H1 (cell line): ENCODE data around the gene FAM43B. TPM values are rescaled to one million over a fixed set of nuclear protein-coding genes. Genes with fewer than 3 reads are reported as not detected.

Experiments used
- CTCF ChIA-PET: fragments of 300-600 bp; sonication (Branson Sonifier 250); formaldehyde crosslinking; loops from one replicate; lab custom pipeline; 2021; ENCODE audit not compliant: partially characterized antibody; lab: Charles Lee
- POLR2A ChIA-PET: fragments of 300-600 bp; sonication (Branson Sonifier 250); formaldehyde crosslinking; loops from one replicate; lab custom pipeline; 2021; ENCODE audit warnings: inconsistent platforms; ENCODE audit not compliant: partially characterized antibody; lab: Charles Lee
- DNase-seq, 2 experiments: peaks; one replicate each; pipeline versions ENCODE4 v3.0.0 to v3.0.0-alpha.2; 2010 to 2022; ENCODE audit warnings: low spot score in 2 of 2, low read depth in 1 of 2, mixed read lengths in 1 of 2
- FAIRE-seq: peaks from 2 replicates; lab custom pipeline; 2011; peaks lifted over from hg19 to GRCh38; lab: Jason Lieb, UNC
- H2AFZ ChIP-seq: 2 replicates; pipeline ENCODE4 v1.8.1; 2012; ENCODE audit warnings: low read length, inconsistent platforms
- H2AK5ac ChIP-seq: 2 replicates; pipeline ENCODE4 v1.6.1; 2013; ENCODE audit warnings: low read depth, low read length
- H2BK120ac ChIP-seq: replicated peaks from 2 replicates; pipeline ENCODE3; 2013; ENCODE audit warnings: low read depth, low read length, inconsistent platforms
- H2BK12ac ChIP-seq: 2 replicates; pipeline ENCODE4 v1.6.1; 2013; ENCODE audit warnings: low read depth, low read length
- H2BK15ac ChIP-seq: 2 replicates; pipeline ENCODE4 v1.6.1; 2013; ENCODE audit warnings: low read length
- H2BK20ac ChIP-seq: 2 replicates; pipeline ENCODE4 v1.6.1; 2013; ENCODE audit warnings: low read length
- H2BK5ac ChIP-seq: 2 replicates; pipeline ENCODE4 v1.6.1; 2013; ENCODE audit warnings: low read depth, low read length
- H3K14ac ChIP-seq: 2 replicates; pipeline ENCODE4 v1.6.1; 2013; ENCODE audit warnings: inconsistent platforms; ENCODE audit not compliant: insufficient read length
- H3K18ac ChIP-seq: 2 replicates; pipeline ENCODE4 v1.6.1; 2013; ENCODE audit warnings: low read length; ENCODE audit errors: extremely low read depth
- H3K23ac ChIP-seq: 2 replicates; pipeline ENCODE4 v1.6.1; 2013; ENCODE audit warnings: inconsistent platforms; ENCODE audit not compliant: insufficient read length
- H3K23me2 ChIP-seq: 2 replicates; pipeline ENCODE4 v1.6.1; 2013; ENCODE audit warnings: low read depth, low read length
- H3K27ac ChIP-seq: 2 replicates; pipeline ENCODE4 v1.6.1; 2011; ENCODE audit warnings: low read depth, low read length, inconsistent platforms
- H3K27me3 ChIP-seq, 4 experiments: replicated peaks in 1 of 4; 1 replicate in 1 of 4; 2 replicates in 3 of 4; pipeline versions ENCODE4 v1.6.1 to v1.8.1; 2011 to 2013; ENCODE audit warnings: low read length in 3 of 4, mild to moderate bottlenecking in 3 of 4, inconsistent platforms in 2 of 4, mixed read lengths in 2 of 4, moderate library complexity in 1 of 4; ENCODE audit not compliant: control insufficient read depth in 3 of 4, insufficient read depth in 3 of 4; ENCODE audit errors: extremely low read depth in 1 of 4
- H3K36me3 ChIP-seq, 4 experiments: 2 replicates each; pipeline versions ENCODE4 v1.6.1 to v1.8.1; 2011 to 2013; ENCODE audit warnings: mild to moderate bottlenecking in 4 of 4, low read length in 3 of 4, moderate library complexity in 2 of 4, control low read depth in 1 of 4, inconsistent platforms in 1 of 4; ENCODE audit not compliant: insufficient read depth in 4 of 4, control insufficient read depth in 2 of 4
- H3K4ac ChIP-seq: replicated peaks from 2 replicates; pipeline ENCODE3; 2013; ENCODE audit warnings: low read length, low read depth, mixed read lengths, inconsistent platforms; ENCODE audit not compliant: insufficient read length
- H3K4me1 ChIP-seq, 4 experiments: replicated peaks in 1 of 4; 1 replicate in 1 of 4; 2 replicates in 3 of 4; pipeline versions ENCODE4 v1.6.1 to v1.8.1; 2011 to 2013; ENCODE audit warnings: low read length in 3 of 4, inconsistent platforms in 2 of 4, mixed read lengths in 1 of 4; ENCODE audit not compliant: insufficient read depth in 4 of 4, control insufficient read depth in 3 of 4
- H3K4me2 ChIP-seq, 2 experiments: 2 replicates each; pipeline versions ENCODE4 v1.6.1 to v1.8.1; 2011 to 2013; ENCODE audit warnings: low read depth in 2 of 2, low read length in 2 of 2, control low read depth in 1 of 2, inconsistent platforms in 1 of 2, mild to moderate bottlenecking in 1 of 2; ENCODE audit not compliant: insufficient read depth in 1 of 2
- H3K4me3 ChIP-seq, 4 experiments: fragments of 200-600, 300-600 bp in 1 of 4; sonication (generic), shearing (Covaris generic), sonication (Bioruptor Twin) in 1 of 4; 2 replicates each; pipeline versions ENCODE4 v1.5.1 to v1.8.1; 2011 to 2016; ENCODE audit warnings: low read length in 4 of 4, low read depth in 3 of 4, control low read depth in 2 of 4, inconsistent platforms in 2 of 4, mild to moderate bottlenecking in 2 of 4, mixed read lengths in 1 of 4, moderate library complexity in 1 of 4; ENCODE audit not compliant: insufficient read depth in 2 of 4; ENCODE audit errors: extremely low read depth in 1 of 4
- H3K56ac ChIP-seq: replicated peaks from 2 replicates; pipeline ENCODE3; 2013; ENCODE audit warnings: low read depth, mild to moderate bottlenecking, mixed read lengths, low read length, inconsistent platforms; ENCODE audit not compliant: insufficient read length
- H3K79me1 ChIP-seq: 2 replicates; pipeline ENCODE4 v1.6.1; 2013; ENCODE audit warnings: low read depth, low read length, control low read depth
- H3K79me2 ChIP-seq, 2 experiments: 2 replicates each; pipeline versions ENCODE4 v1.6.1 to v1.8.1; 2012 to 2013; ENCODE audit warnings: low read length in 2 of 2, mild to moderate bottlenecking in 2 of 2, inconsistent platforms in 1 of 2; ENCODE audit not compliant: insufficient read depth in 2 of 2, control insufficient read depth in 1 of 2
- H3K9ac ChIP-seq, 4 experiments: replicated peaks in 1 of 4; 1 replicate in 1 of 4; 2 replicates in 3 of 4; pipeline versions ENCODE4 v1.6.1 to v1.8.1; 2011 to 2013; ENCODE audit warnings: low read depth in 3 of 4, low read length in 3 of 4, control low read depth in 2 of 4, mild to moderate bottlenecking in 2 of 4, moderate library complexity in 2 of 4, inconsistent platforms in 1 of 4; ENCODE audit errors: extremely low read depth in 1 of 4
- H3K9me3 ChIP-seq, 2 experiments: 2 replicates each; pipeline versions ENCODE4 v1.6.1 to v1.8.1; 2012 to 2013; ENCODE audit warnings: mild to moderate bottlenecking in 2 of 2, moderate library complexity in 2 of 2, control low read depth in 1 of 2, inconsistent platforms in 1 of 2, low read depth in 1 of 2, low read length in 1 of 2, mixed read lengths in 1 of 2; ENCODE audit not compliant: insufficient read depth in 2 of 2
- H4K20me1 ChIP-seq, 2 experiments: replicated peaks in 1 of 2; 2 replicates each; pipeline versions ENCODE3 to v1.8.1; 2011 to 2013; ENCODE audit warnings: inconsistent platforms in 2 of 2, low read length in 2 of 2, mild to moderate bottlenecking in 1 of 2; ENCODE audit not compliant: insufficient read depth in 2 of 2, control insufficient read depth in 1 of 2
- H4K5ac ChIP-seq: 2 replicates; pipeline ENCODE4 v1.6.1; 2013; ENCODE audit warnings: low read length, low read depth, mixed read lengths, inconsistent platforms; ENCODE audit not compliant: insufficient read length
- H4K8ac ChIP-seq: 2 replicates; pipeline ENCODE4 v1.8.0; 2013; ENCODE audit warnings: mild to moderate bottlenecking, moderate library complexity, low read length, inconsistent platforms; ENCODE audit not compliant: insufficient read depth; ENCODE audit errors: extremely low read depth
- H4K91ac ChIP-seq: replicated peaks from 2 replicates; pipeline ENCODE3; 2013; ENCODE audit warnings: low read length, mixed read lengths, inconsistent platforms; ENCODE audit not compliant: insufficient read length
- BCL11A ChIP-seq, 2 experiments: IDR thresholded peaks; one replicate each; pipeline ENCODE4 v1.6.1; 2011; ENCODE audit warnings: low read depth in 2 of 2, low read length in 2 of 2, mild to moderate bottlenecking in 2 of 2
- CHD2 ChIP-seq: IDR thresholded peaks from 2 replicates; pipeline ENCODE4 v1.6.1; 2012; ENCODE audit warnings: low read length, improper control_type of control experiment
- CTBP2 ChIP-seq: IDR thresholded peaks from 2 replicates; pipeline ENCODE4 v1.7.0; 2011; ENCODE audit warnings: borderline replicate concordance, mild to moderate bottlenecking, moderate library complexity, mixed read lengths, low read length; ENCODE audit not compliant: insufficient read depth, insufficient read length
- GABPA ChIP-seq: IDR thresholded peaks from 2 replicates; pipeline ENCODE4 v1.6.1; 2011; ENCODE audit warnings: mild to moderate bottlenecking, low read length, moderate library complexity, borderline replicate concordance; ENCODE audit not compliant: insufficient read depth
- KDM4A ChIP-seq: IDR thresholded peaks from one replicate; pipeline ENCODE4 v1.7.1; 2012; ENCODE audit warnings: low read depth, mild to moderate bottlenecking, moderate library complexity, low read length, inconsistent platforms; ENCODE audit not compliant: severe bottlenecking
- NANOG ChIP-seq: IDR thresholded peaks from 2 replicates; pipeline ENCODE4 v1.6.1; 2011; ENCODE audit warnings: low read length, low read depth, mild to moderate bottlenecking, inconsistent platforms; ENCODE audit not compliant: insufficient read depth, poor library complexity, severe bottlenecking
- PHF8 ChIP-seq: fragments of 200-600 bp; sonication (generic); conservative IDR thresholded peaks from 2 replicates; pipeline ENCODE4 v1.7.1; 2012; ENCODE audit warnings: low read depth, mild to moderate bottlenecking, inconsistent platforms, low read length, moderate library complexity
- POLR2AphosphoS5 ChIP-seq: IDR thresholded peaks from 2 replicates; pipeline ENCODE4 v1.6.1; 2011; ENCODE audit warnings: low read depth, low read length
- POU5F1 ChIP-seq: IDR thresholded peaks from 2 replicates; pipeline ENCODE4 v1.6.1; 2011; ENCODE audit warnings: low read depth, mild to moderate bottlenecking, low read length, moderate library complexity
- SP4 ChIP-seq: IDR thresholded peaks from 2 replicates; pipeline ENCODE4 v1.6.1; 2012; ENCODE audit warnings: low read length, inconsistent platforms
- YY1 ChIP-seq: IDR thresholded peaks from 2 replicates; pipeline ENCODE4 v1.6.1; 2011; ENCODE audit warnings: low read depth, mild to moderate bottlenecking, low read length
- WGBS, 2 experiments: shearing (Covaris generic) in 1 of 2; methylation state at CpG; one replicate each; pipeline versions ENCODE4 v1.1.6 to v1.1.7; 2013 to 2015; ENCODE audit warnings: low lambda C conversion rate in 2 of 2, mixed read lengths in 2 of 2, inconsistent platforms in 1 of 2, low coverage in 1 of 2, missing lambda C conversion rate in 1 of 2; ENCODE audit not compliant: insufficient replicate concordance in 2 of 2, insufficient coverage in 1 of 2, insufficient read length in 1 of 2; ENCODE audit errors: extremely low coverage in 1 of 2, missing lambda C conversion rate in 1 of 2; 5-methylcytosine and 5-hydroxymethylcytosine counted together
- polyA plus RNA-seq, 7 experiments: library from polyadenylated mRNA; depleted of rRNA in 3 of 7; stranded (reverse) in 5 of 7; unstranded in 2 of 7; fragments of >200 nt in 5 of 7; fragments of 200-250 nt in 2 of 7; gene quantifications; 1 replicate in 5 of 7; 2 replicates in 1 of 7; 4 replicates in 1 of 7; pipeline versions ENCODE4 v1.2.1 to v1.2.3, GENCODE V29; 2011 to 2013; ENCODE audit warnings: missing spikeins in 2 of 7, mixed read lengths in 2 of 7
- total RNA-seq: library from RNA; stranded (reverse); fragmentation: NEBNext Ultra II Directional; extraction: Animal tissue kit (Norgen Biotek cat#: 25700); gene quantifications from 2 replicates; pipeline ENCODE4 v1.2.1, GENCODE V29; 2021
- TF ChIP-seq, protein P1 (sequence below), 3 experiments: IDR thresholded peaks; 1 replicate in 2 of 3; 2 replicates in 1 of 3; pipeline versions ENCODE4 v1.5.1 to v1.6.1; 2011; ENCODE audit warnings: low read length in 3 of 3, mild to moderate bottlenecking in 3 of 3, inconsistent platforms in 2 of 3, low read depth in 1 of 3, moderate library complexity in 1 of 3; ENCODE audit not compliant: insufficient read depth in 1 of 3; ENCODE audit errors: control extremely low read depth in 1 of 3

FAM43B gene
- total and polyA plus RNA-seq, 2 of the 8 experiments (the other 6 are each of a cell fraction or from before 2014, with no cell fraction given), result 0.88 to 2.2 TPM

DNA sequence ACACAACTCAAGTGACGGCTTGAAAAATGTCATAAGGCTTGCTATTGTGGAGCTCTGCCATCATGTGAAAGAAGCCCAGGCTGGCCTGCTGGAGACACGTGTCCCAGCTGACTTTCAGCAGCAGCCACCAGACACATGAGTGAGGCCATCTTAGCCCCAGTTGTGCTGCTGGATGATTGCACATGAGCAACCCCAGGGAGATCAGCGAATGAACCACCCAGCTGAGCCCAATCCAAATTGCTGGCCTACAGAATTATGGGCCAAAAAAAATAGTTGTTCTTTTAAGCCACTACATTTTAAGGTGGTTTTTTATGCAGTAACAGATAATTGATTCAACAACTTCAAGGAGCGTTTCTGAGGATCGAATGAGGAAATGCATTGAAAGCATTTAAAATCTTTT, 19.1 kb downstream of the FAM43B start:
- 87% methylated on average over 5 of the region's 5 CpGs; no CpG with 5 or more reads in 1 of the 2 experiments for WGBS, 2 experiments
- no peak overlapping the region for H3K4me3 ChIP-seq
- peaks cover 0 to 9% (median 0%) of the 10 kb centered on the region in 4 experiments; a peak in 1 of 7 replicates for H3K27me3 ChIP-seq
- FAIRE-seq (no peak), DNase-seq (no peak)
- H3K27ac ChIP-seq, result no peak overlapping the region
- CTCF ChIA-PET, result interaction anchor here (0.9 to 2.5 kb wide), 4 partner anchors 38 to 77 kb away, joined by 3 to 13 read pairs (median 3); no protein-coding TSS in a partner anchor
- H3K14ac ChIP-seq, result no peak overlapping the region
- H3K9ac ChIP-seq, result no peak overlapping the region
- no peak overlapping the region for H2AFZ ChIP-seq
- no peak overlapping the region for H2AK5ac ChIP-seq
- no peak overlapping the region for H2BK15ac ChIP-seq
- POLR2A ChIA-PET, result no interaction called here
- H3K79me2 ChIP-seq, result no peaks in the 10 kb centered on the region
- H3K4me2 ChIP-seq, result no peak overlapping the region
- no peaks in the 10 kb centered on the region for H3K79me1 ChIP-seq
- H3K18ac ChIP-seq, result no peak overlapping the region
- H3K4me1 ChIP-seq, result peaks cover 0 to 2% (median 0%) of the 10 kb centered on the region in 4 experiments; a peak in 2 of 7 replicates
- H3K4ac ChIP-seq, result no peak overlapping the region
- no peak overlapping the region for H2BK120ac ChIP-seq
- H3K23me2 ChIP-seq, result no peaks in the 10 kb centered on the region
- no peak overlapping the region for H3K23ac ChIP-seq
- H2BK12ac ChIP-seq, result no peak overlapping the region
- no peaks in the 10 kb centered on the region for H4K20me1 ChIP-seq
- H3K9me3 ChIP-seq, result peaks cover 3 to 4% of the 10 kb centered on the region in 2 experiments; a peak in 1 of 4 replicates
- H4K8ac ChIP-seq, result no peak overlapping the region
- H3K56ac ChIP-seq, result no peak overlapping the region
- no peak overlapping the region for H4K91ac ChIP-seq
- no peaks in the 10 kb centered on the region for H3K36me3 ChIP-seq
- no peak overlapping the region for H2BK20ac ChIP-seq
- no peak overlapping the region for H4K5ac ChIP-seq
- H2BK5ac ChIP-seq, result no peak overlapping the region
- no peak for TF ChIP-seq YY1
- TF ChIP-seq GABPA, result no peak
- no peak for TF ChIP-seq KDM4A
- TF ChIP-seq, protein P1, sequence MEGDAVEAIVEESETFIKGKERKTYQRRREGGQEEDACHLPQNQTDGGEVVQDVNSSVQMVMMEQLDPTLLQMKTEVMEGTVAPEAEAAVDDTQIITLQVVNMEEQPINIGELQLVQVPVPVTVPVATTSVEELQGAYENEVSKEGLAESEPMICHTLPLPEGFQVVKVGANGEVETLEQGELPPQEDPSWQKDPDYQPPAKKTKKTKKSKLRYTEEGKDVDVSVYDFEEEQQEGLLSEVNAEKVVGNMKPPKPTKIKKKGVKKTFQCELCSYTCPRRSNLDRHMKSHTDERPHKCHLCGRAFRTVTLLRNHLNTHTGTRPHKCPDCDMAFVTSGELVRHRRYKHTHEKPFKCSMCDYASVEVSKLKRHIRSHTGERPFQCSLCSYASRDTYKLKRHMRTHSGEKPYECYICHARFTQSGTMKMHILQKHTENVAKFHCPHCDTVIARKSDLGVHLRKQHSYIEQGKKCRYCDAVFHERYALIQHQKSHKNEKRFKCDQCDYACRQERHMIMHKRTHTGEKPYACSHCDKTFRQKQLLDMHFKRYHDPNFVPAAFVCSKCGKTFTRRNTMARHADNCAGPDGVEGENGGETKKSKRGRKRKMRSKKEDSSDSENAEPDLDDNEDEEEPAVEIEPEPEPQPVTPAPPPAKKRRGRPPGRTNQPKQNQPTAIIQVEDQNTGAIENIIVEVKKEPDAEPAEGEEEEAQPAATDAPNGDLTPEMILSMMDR (IDR thresholded peaks at IDR 0.05; ENCODE audit: control extremely low read depth in 1 of 3, insufficient read depth in 1 of 3, low read depth in 1 of 3, low read length in 3 of 3), result no peak
- TF ChIP-seq PHF8, result no peak
- TF ChIP-seq NANOG, result no peak
- TF ChIP-seq CTBP2, result no peak
- TF ChIP-seq POU5F1, result no peak
- TF ChIP-seq CHD2, result no peak
- TF ChIP-seq BCL11A (IDR thresholded peaks at IDR 0.05; ENCODE audit: low read depth in 2 of 2, low read length in 2 of 2), result no peak
- TF ChIP-seq POLR2AphosphoS5, result no peak
- TF ChIP-seq SP4, result no peak
